GM18499 (cell line): Measurements from ENCODE around the gene METTL8.

ENCODE experiments used
- ATAC-seq: cut with Tn5 transposase; IDR thresholded peaks from one replicate; pipeline ENCODE4 v1.9.1; 2021; ENCODE audit warnings: moderate number of reproducible peaks; ENCODE audit not compliant: insufficient read depth, unreplicated experiment

METTL8 gene, protein sequence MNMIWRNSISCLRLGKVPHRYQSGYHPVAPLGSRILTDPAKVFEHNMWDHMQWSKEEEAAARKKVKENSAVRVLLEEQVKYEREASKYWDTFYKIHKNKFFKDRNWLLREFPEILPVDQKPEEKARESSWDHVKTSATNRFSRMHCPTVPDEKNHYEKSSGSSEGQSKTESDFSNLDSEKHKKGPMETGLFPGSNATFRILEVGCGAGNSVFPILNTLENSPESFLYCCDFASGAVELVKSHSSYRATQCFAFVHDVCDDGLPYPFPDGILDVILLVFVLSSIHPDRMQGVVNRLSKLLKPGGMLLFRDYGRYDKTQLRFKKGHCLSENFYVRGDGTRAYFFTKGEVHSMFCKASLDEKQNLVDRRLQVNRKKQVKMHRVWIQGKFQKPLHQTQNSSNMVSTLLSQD

GRCh38 chr2:171433763-171434012, at the start of gene METTL8:
Gene METTL8, minus strand, starts transcription at chr2:171433990. Its CDS starts 41,805 bp downstream, at chr2:171392185.
- no peak for ATAC-seq

DNA sequence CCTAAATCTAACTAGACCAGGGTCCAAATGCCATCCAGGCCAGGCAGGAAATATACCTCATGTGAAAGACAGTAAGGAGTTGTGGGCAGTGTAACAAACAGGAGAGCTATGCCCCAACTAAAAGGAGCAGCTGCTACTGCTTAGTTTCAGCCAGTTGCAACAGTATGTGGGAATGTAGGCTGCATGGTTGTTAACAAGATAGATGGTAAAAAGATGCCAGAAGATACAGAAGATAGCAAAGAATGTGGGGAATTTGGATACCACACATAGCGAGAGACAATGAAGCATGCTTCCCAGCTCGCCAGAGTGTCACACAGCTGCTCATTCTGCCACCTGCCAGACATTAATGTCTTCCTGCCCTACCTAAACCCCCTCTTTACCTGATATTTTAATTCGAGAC, 49.1 kb upstream of the METTL8 start:
- no peak for ATAC-seq

- ATAC-seq = no peak
Measured at GRCh38 chr2:171482308-171482707, 48.5 kb upstream of the METTL8 start.

DNA sequence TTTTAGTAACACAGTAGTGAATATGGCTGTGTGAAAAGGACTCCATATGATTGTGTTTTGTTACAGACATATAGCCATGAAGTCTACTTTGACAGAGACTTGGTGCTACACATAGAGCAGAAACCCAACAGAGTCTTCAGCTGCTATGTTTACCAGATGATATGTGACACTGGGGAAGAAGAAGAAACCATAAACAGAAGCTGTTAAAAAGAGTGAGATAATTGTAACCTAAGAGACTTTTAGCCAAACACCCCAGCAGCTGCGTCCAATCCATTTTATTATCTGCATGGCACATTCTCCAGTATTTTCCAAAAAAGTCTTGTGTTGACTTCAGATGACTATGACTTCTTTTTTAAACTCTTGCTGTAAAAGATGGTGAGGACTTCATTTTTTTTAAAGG, 47.1 kb upstream of the METTL8 start:
- no peak for ATAC-seq

DNA sequence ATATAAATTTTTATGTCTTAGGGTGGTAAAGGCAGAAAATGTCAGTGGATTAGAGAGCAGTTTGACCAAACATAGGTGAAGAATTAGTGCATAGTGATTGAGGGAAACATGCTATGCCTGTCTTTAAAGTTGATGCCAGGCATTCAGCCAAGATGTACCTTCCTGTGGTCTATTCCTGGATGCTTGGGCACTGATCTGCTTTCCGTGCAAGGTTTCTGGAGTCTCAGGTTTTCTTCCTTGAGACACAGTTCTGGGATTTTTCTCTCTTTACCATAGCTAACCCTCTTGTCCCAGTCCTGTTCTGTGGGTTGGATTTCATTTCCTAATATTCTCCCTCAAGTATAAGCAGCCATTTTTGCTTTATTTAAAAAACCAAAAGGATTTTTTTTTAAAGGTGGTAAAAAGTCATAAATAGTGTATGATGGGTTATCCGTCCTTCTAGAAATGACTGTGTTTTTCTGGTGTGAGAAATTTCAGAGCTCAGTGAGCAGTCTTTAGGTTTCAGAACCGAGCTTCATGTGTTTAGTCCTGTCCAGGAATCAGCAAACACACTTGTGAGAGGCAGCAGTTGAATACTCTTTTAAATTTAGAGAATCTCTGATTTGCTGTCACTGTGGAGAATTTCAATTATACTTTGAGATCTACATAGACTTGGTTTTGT, 45.5 kb upstream of the METTL8 start:
- peak; percentile 74 for ATAC-seq

- no peak for ATAC-seq
Measured at GRCh38 chr2:171478345-171478744, 44.6 kb upstream of the METTL8 start.

- ATAC-seq = no peak
Measured at GRCh38 chr2:171475979-171476378, 42.2 kb upstream of the METTL8 start.

GRCh38 chr2:171470129-171470528, 36.3 kb upstream of the METTL8 start:
- ATAC-seq = no peak

- ATAC-seq = no peak
Measured at GRCh38 chr2:171469176-171469575, 35.4 kb upstream of the METTL8 start.

- no peak for ATAC-seq
Measured at GRCh38 chr2:171460537-171460936, 26.7 kb upstream of the METTL8 start.

GRCh38 chr2:171459498-171459897, 25.7 kb upstream of the METTL8 start:
- ATAC-seq = no peak

- ATAC-seq = no peak
Measured at GRCh38 chr2:171452773-171453172, 19.0 kb upstream of the METTL8 start.

- ATAC-seq = no peak
Measured at GRCh38 chr2:171451074-171451473, 17.3 kb upstream of the METTL8 start.

GRCh38 chr2:171447675-171448074, 13.9 kb upstream of the METTL8 start:
- no peak for ATAC-seq

DNA sequence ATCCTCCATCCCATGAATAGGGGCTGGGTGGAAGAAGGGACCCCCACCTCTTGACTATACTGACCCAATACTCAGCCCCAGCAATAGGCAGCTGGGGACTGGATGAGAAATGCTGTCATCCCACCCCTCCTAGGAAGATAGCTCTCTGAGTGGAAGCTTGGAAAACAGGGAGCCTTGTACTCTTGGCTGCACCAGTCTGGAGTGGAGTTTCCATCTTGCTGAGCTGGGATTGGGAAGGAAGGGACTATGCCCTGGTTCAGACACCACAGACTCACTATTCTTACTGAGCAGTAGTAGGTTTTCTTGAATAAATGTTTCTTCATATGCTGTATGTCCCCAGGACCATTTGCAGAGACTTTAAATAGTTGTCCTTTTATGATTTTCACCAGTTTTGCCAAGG, 7.7 kb upstream of the METTL8 start:
- no peak for ATAC-seq

DNA sequence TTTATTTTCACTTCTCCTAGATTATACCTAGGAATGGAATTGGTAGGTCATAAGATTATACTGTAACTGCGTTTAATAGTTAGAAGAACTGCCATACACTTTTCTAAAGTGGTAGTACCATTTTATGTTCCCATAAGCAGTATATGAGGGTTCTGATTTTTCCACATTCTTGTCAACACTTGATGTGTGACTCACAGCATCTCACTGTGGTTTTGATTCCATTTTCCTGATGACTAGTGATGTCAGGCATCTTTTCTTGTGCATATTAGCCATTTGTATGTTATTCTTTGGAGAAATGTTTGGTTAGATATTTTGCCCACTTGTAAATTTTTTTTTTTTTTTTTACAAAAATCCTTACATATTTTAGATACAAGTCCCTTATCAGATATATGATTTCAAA, 2.5 kb upstream of the METTL8 start:
- no peak for ATAC-seq

DNA sequence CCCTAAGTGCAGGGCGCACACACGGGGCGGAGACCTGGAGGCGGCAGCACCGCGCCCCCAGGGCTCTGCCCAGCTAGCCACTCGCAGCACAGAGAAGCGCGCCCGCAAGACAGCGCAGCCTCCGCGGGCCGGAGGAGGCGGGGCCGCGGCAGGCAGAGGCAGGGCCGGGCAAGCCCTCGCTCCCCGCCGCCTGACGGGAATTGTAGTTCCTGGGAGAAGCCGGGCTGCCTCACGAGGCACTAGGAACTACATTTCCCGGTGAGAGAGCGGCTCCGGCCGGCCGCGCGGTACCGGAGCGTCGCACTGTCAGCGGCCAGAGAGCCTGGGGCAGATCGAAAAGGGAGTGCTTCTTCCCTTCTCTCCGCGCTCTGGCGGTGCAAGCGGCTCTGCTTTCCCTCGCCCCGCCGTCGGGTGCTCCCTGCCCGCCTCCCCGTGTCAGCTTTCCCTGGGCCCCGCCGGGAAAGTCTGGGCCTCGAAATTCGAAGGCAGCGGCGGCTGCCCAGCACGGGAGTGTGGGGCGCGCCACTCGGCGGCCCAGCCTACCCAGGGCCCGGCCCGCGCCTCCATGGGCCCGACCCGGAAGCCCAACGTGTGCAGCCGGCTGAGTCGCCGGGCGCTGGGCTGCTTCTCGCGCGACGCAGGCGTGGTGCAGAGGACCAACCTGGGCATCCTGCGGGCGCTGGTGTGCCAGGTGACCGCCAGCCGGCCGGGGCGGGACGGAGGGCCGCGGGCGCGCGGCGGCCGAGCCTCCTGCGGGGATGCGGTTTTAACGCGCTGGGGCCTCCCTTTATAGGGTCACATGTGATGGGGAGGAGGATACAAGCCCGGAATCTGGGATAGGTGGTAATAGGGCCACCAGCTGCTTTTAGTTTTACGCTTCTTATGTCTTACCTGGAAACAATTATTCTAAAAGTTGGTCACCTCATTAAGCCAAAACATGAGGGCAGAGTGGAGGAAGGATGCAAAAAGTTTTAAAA, 511 bp upstream of the METTL8 start, which contains the start of gene DCAF17:
Gene DCAF17 (plus strand): TSS at position 214 of the 977 bp plus-strand sequence. CDS start 352 bp downstream, at position 566.
- ATAC-seq = peak; percentile 78

- ATAC-seq = no peak
Measured at GRCh38 chr2:171432969-171433762, 624 bp downstream of the METTL8 start.

GRCh38 chr2:171432206-171432968, 1.4 kb downstream of the METTL8 start:
- ATAC-seq = no peak
